IMR-90 (cell line): Measurements from ENCODE around the gene ZNF48. TPM values are rescaled to one million over a fixed set of nuclear protein-coding genes. Genes with fewer than 3 reads are reported as not detected.

Experiments
- ATAC-seq: fragments of 200-7000 bp; cut with Tn5 transposase; 2 replicates; pipeline ENCODE4 v1.9.1; 2020; ENCODE audit warnings: low read depth, mild to moderate bottlenecking, moderate library complexity
- BruUV-seq: library from RNA; stranded (reverse); fragments of 400-500 nt; replicated peaks from 2 replicates; lab custom pipeline; 2021; lab: Mats Ljungman, UMichigan
- CTCF ChIA-PET: fragments of 300-600 bp; formaldehyde crosslinking; extraction: SDS; loops from one replicate; lab custom pipeline; 2021; ENCODE audit warnings: antibody characterized with exemption; lab: Yijun Ruan, JAX
- POLR2A ChIA-PET: fragments of 300-600 bp; sonication (Branson Sonifier 250); formaldehyde crosslinking; loops from one replicate; lab custom pipeline; 2022; ENCODE audit warnings: antibody characterized with exemption; ENCODE audit not compliant: unreplicated experiment; lab: Charles Lee
- DNase-seq: peaks from one replicate; pipeline ENCODE4 v3.0.0; 2013
- H2AFZ ChIP-seq: replicated peaks from 2 replicates; pipeline ENCODE3; 2013; ENCODE audit warnings: low read length, mild to moderate bottlenecking; ENCODE audit not compliant: poor library complexity
- H2AK5ac ChIP-seq: 2 replicates; pipeline ENCODE4 v1.6.1; 2013; ENCODE audit warnings: low read depth, low read length, inconsistent platforms
- H2AK9ac ChIP-seq: replicated peaks from 2 replicates; pipeline ENCODE3; 2013; ENCODE audit warnings: mild to moderate bottlenecking, low read depth, low read length, moderate library complexity; ENCODE audit not compliant: poor library complexity
- H2BK120ac ChIP-seq: 2 replicates; pipeline ENCODE4 v1.6.1; 2013; ENCODE audit warnings: low read depth, low read length, inconsistent platforms
- H2BK15ac ChIP-seq: 3 replicates; pipeline ENCODE4 v1.6.1; 2013; ENCODE audit warnings: low read depth, low read length, inconsistent platforms
- H2BK20ac ChIP-seq: 2 replicates; pipeline ENCODE4 v1.6.1; 2013; ENCODE audit warnings: low read depth, mild to moderate bottlenecking, inconsistent platforms, low read length, moderate library complexity
- H2BK5ac ChIP-seq: 2 replicates; pipeline ENCODE4 v1.6.1; 2013; ENCODE audit warnings: mild to moderate bottlenecking, low read depth, low read length, inconsistent platforms; ENCODE audit not compliant: poor library complexity, severe bottlenecking
- H3K14ac ChIP-seq: replicated peaks from 2 replicates; pipeline ENCODE4 v1.6.1; 2013; ENCODE audit warnings: low read depth, low read length, inconsistent platforms
- H3K18ac ChIP-seq: 2 replicates; pipeline ENCODE4 v1.6.1; 2013; ENCODE audit warnings: low read depth, low read length, control low read depth
- H3K23ac ChIP-seq: 2 replicates; pipeline ENCODE4 v1.6.1; 2013; ENCODE audit warnings: low read depth, low read length, inconsistent platforms
- H3K27ac ChIP-seq: 2 replicates; pipeline ENCODE4 v1.5.1; 2013; ENCODE audit warnings: mild to moderate bottlenecking, control low read depth, low read length; ENCODE audit not compliant: insufficient read depth
- H3K27me3 ChIP-seq: 2 replicates; pipeline ENCODE4 v1.6.1; 2013; ENCODE audit warnings: low read length; ENCODE audit not compliant: control insufficient read depth, insufficient read depth
- H3K36me3 ChIP-seq: 2 replicates; pipeline ENCODE4 v1.6.1; 2013; ENCODE audit warnings: low read length, mixed read lengths; ENCODE audit not compliant: control insufficient read depth, insufficient read depth
- H3K4ac ChIP-seq: 2 replicates; pipeline ENCODE4 v1.6.1; 2013; ENCODE audit warnings: low read depth, low read length, inconsistent platforms
- H3K4me1 ChIP-seq: 2 replicates; pipeline ENCODE4 v1.6.1; 2013; ENCODE audit warnings: low read length, mixed read lengths; ENCODE audit not compliant: control insufficient read depth, insufficient read depth
- H3K4me2 ChIP-seq: 2 replicates; pipeline ENCODE4 v1.6.1; 2013; ENCODE audit warnings: low read depth, mild to moderate bottlenecking, control low read depth, low read length, moderate library complexity
- H3K4me3 ChIP-seq: 2 replicates; pipeline ENCODE4 v1.5.1; 2013; ENCODE audit warnings: low read depth, mild to moderate bottlenecking, control low read depth, low read length, moderate library complexity; ENCODE audit not compliant: insufficient read depth
- H3K56ac ChIP-seq: 2 replicates; pipeline ENCODE4 v1.6.1; 2013; ENCODE audit warnings: low read length, inconsistent platforms; ENCODE audit not compliant: insufficient read depth; ENCODE audit errors: extremely low read depth
- H3K79me1 ChIP-seq, 2 experiments: 2 replicates each; pipeline ENCODE4 v1.6.1; 2013; ENCODE audit warnings: low read length in 2 of 2, inconsistent platforms in 1 of 2, low read depth in 1 of 2
- H3K9ac ChIP-seq: 2 replicates; pipeline ENCODE4 v1.6.1; 2013; ENCODE audit warnings: low read depth, low read length, control low read depth
- H3K9me1 ChIP-seq: 2 replicates; pipeline ENCODE4 v1.6.1; 2013; ENCODE audit warnings: low read length, inconsistent platforms; ENCODE audit not compliant: insufficient read depth
- H3K9me3 ChIP-seq: 2 replicates; pipeline ENCODE4 v1.6.1; 2013; ENCODE audit warnings: low read length; ENCODE audit not compliant: control insufficient read depth, insufficient read depth
- H4K20me1 ChIP-seq: 2 replicates; pipeline ENCODE4 v1.6.1; 2013; ENCODE audit warnings: low read length, inconsistent platforms; ENCODE audit not compliant: insufficient read depth
- H4K5ac ChIP-seq: 2 replicates; pipeline ENCODE4 v1.6.1; 2013; ENCODE audit warnings: mild to moderate bottlenecking, low read depth, low read length, control low read depth
- H4K8ac ChIP-seq, 2 experiments: 2 replicates each; pipeline ENCODE4 v1.6.1; 2013; ENCODE audit warnings: low read depth in 2 of 2, low read length in 2 of 2, control low read depth in 1 of 2, inconsistent platforms in 1 of 2
- H4K91ac ChIP-seq: 2 replicates; pipeline ENCODE4 v1.6.1; 2013; ENCODE audit warnings: low read depth, low read length, inconsistent platforms; ENCODE audit not compliant: insufficient read depth
- CEBPB ChIP-seq: IDR thresholded peaks from 2 replicates; pipeline ENCODE4 v1.6.1; 2012; ENCODE audit warnings: low read depth, low read length, improper control_type of control experiment
- ELK1 ChIP-seq: fragments of 150-350 bp; IDR thresholded peaks from 2 replicates; pipeline ENCODE4 v1.6.1; 2016; ENCODE audit warnings: low read depth, mild to moderate bottlenecking, low read length, moderate library complexity, borderline replicate concordance
- MXI1 ChIP-seq: IDR thresholded peaks from 2 replicates; pipeline ENCODE4 v1.6.1; 2012; ENCODE audit warnings: low read depth, mild to moderate bottlenecking, low read length, moderate library complexity, borderline replicate concordance
- NFE2L2 ChIP-seq: fragments of 150-350 bp; IDR thresholded peaks from 2 replicates; pipeline ENCODE4 v1.6.1; 2016; ENCODE audit warnings: low read depth, mild to moderate bottlenecking, low read length
- RAD21 ChIP-seq: IDR thresholded peaks from 2 replicates; pipeline ENCODE4 v1.6.1; 2012; ENCODE audit warnings: low read length, improper control_type of control experiment
- RFX5 ChIP-seq: IDR thresholded peaks from 2 replicates; pipeline ENCODE4 v1.8.0; 2012; ENCODE audit warnings: low read depth, mild to moderate bottlenecking, low read length, moderate library complexity
- SMC3 ChIP-seq: fragments of 150-350 bp; IDR thresholded peaks from 2 replicates; pipeline ENCODE4 v1.6.1; 2016; ENCODE audit warnings: low read depth, mild to moderate bottlenecking, antibody characterized with exemption, low read length, moderate library complexity
- WGBS, 2 experiments: methylation state at CpG; one replicate each; pipeline versions ENCODE4 v1.1.5 to v1.1.7; 2013; ENCODE audit warnings: missing lambda C conversion rate in 2 of 2; ENCODE audit not compliant: insufficient read length in 1 of 2; ENCODE audit errors: extremely low coverage in 2 of 2; 5-methylcytosine and 5-hydroxymethylcytosine counted together
- dilution Hi-C: fragments of 300-500 bp; cut with HindIII; formaldehyde crosslinking; loops from one replicate; pipeline ENCODE4 v1.14.3; 2018; ENCODE audit warnings: low sequenced_read_pairs; ENCODE audit not compliant: unreplicated experiment
- in situ Hi-C: fragments of 300-500 bp; cut with MboI; formaldehyde crosslinking; loops from 3 replicates; pipeline ENCODE4 v1.14.3; 2019; ENCODE audit warnings: low sequenced_read_pairs, inconsistent platforms, mixed read lengths
- intact Hi-C: fragments of 100-400 bp; cut with micrococcal nuclease; formaldehyde crosslinking; loops from 2 replicates; pipeline ENCODE4 v1.10.0; 2022
- polyA plus RNA-seq, 3 experiments: library from polyadenylated mRNA; depleted of rRNA; stranded (reverse); fragments of >200 nt; gene quantifications; 2 replicates each; pipeline ENCODE4 v1.2.3, GENCODE V29; 2012; ENCODE audit warnings: low replicate concordance in 1 of 3
- total RNA-seq: library from RNA; depleted of rRNA; stranded (reverse); fragments of >200 nt; gene quantifications from 2 replicates; pipeline ENCODE4 v1.2.3, GENCODE V29; 2012

Gene ZNF48
- total and polyA plus RNA-seq, 2 of the 4 experiments (the other 2 are of a cell fraction), result 5.8 to 6.6 TPM

GRCh38 chr16:30355954-30356308 lies 39.3 kb upstream of the ZNF48 start:
- H2AK9ac ChIP-seq, result peak overlapping the region; percentile 96
- intact Hi-C loops, result no loop called here
- peak overlapping the region; percentile 46 for H3K4me3 ChIP-seq
- H4K8ac ChIP-seq, result peak overlapping the region; percentile 55 to 93
- H2BK5ac ChIP-seq, result peak overlapping the region; percentile 91
- no peaks in the 10 kb centered on the region for H3K27me3 ChIP-seq
- H3K14ac ChIP-seq, result peak overlapping the region; percentile 62
- BruUV-seq, result no TSS peak
- ATAC-seq (no peak), DNase-seq (no peak)
- TF ChIP-seq ELK1 (no peak), NFE2L2 (no peak), CEBPB (no peak), SMC3 (no peak), RFX5 (no peak), MXI1 (no peak), RAD21 (no peak)
- H4K5ac ChIP-seq, result peak overlapping the region; percentile 84
- H3K9me3 ChIP-seq, result no peaks in the 10 kb centered on the region
- dilution Hi-C loops, result no loop called here
- no peak overlapping the region for H3K18ac ChIP-seq
- CTCF ChIA-PET, result no interaction called here
- peaks cover 51% of the 10 kb centered on the region for H3K36me3 ChIP-seq
- H3K4ac ChIP-seq, result peak overlapping the region; percentile 91
- 80% methylated on average over 1 of the region's 7 CpGs; no CpG with 5 or more reads in 1 of the 2 experiments for WGBS, 2 experiments
- peak overlapping the region; percentile 80 for H3K4me2 ChIP-seq
- POLR2A ChIA-PET, result no interaction called here
- peak overlapping the region; percentile 88 for H2AK5ac ChIP-seq
- peak overlapping the region; percentile 93 for H3K27ac ChIP-seq
- H2AFZ ChIP-seq, result peak overlapping the region; percentile 99
- in situ Hi-C loops, result no loop called here
- H3K79me1 ChIP-seq, result peaks cover 10 to 73% of the 10 kb centered on the region in 2 experiments
- peak overlapping the region; percentile 63 for H3K23ac ChIP-seq
- peaks cover 11% of the 10 kb centered on the region; the same call in 1 of the 2 replicates for H4K20me1 ChIP-seq
- H3K56ac ChIP-seq, result peak overlapping the region; percentile 85
- peak overlapping the region; percentile 81 for H3K9ac ChIP-seq
- H4K91ac ChIP-seq, result peak overlapping the region; percentile 88
- peak overlapping the region; percentile 0; the same call in 1 of the 2 replicates for H2BK20ac ChIP-seq
- H3K9me1 ChIP-seq, result peaks cover 9% of the 10 kb centered on the region
- peak overlapping the region; percentile 12; the same call in 1 of the 3 replicates for H2BK15ac ChIP-seq
- peak overlapping the region; percentile 71 for H2BK120ac ChIP-seq
- H3K4me1 ChIP-seq, result peaks cover 7% of the 10 kb centered on the region; the same call in 1 of the 2 replicates
